ENCODE measurements around the gene PPARA.

DNA sequence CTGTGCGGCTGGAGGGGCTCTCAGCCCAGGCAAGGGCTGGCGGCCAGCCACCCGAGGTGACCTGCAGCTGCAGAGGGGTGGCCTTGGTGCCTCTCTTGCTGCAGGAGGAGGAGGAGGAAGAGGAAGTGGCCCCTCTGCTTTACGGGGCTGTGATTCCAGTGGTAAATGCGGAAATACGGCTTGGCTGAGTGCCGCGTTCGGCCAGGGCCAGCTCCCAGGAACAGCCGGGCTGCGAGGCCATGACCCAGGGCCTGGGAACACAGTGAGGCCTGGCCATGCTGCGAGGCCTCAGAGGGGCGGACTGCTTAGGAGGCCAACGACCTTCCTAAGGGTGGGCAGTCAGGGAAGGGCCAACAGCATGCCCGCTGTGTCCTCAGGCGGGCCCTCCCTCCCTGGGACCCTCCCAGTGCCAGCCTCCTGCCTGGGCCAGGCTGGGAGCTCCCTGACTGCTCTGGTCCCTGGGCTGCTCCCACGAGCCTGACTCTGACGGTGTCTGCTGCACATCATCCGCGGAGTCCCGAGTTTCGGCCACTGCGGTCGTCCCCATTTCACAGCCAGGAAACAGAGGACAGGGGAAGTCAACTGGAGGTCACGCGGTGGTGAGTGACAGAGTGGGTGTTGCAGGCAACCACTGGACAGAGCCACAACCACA lies 20.8 kb upstream of the PPARA start:
- TF ChIP-seq JUND (IDR thresholded peaks at IDR 0.05) (no peak), SMC3 (IDR thresholded peaks at IDR 0.05; ENCODE audit: low read depth, low read length) (no peak), YY1 (IDR thresholded peaks at IDR 0.05; ENCODE audit: low read depth) (no peak), RAD21 (IDR thresholded peaks at IDR 0.05; ENCODE audit: low read length) (no peak), NRF1 (IDR thresholded peaks at IDR 0.05; ENCODE audit: low read depth, low read length) (no peak), POLR2AphosphoS5 (IDR thresholded peaks at IDR 0.05; ENCODE audit: low read depth, low read length) (no peak), ELF1 (IDR thresholded peaks at IDR 0.05) (no peak), RFX5 (IDR thresholded peaks at IDR 0.05; ENCODE audit: low read length) (no peak)
- TF ChIP-seq, protein P1, sequence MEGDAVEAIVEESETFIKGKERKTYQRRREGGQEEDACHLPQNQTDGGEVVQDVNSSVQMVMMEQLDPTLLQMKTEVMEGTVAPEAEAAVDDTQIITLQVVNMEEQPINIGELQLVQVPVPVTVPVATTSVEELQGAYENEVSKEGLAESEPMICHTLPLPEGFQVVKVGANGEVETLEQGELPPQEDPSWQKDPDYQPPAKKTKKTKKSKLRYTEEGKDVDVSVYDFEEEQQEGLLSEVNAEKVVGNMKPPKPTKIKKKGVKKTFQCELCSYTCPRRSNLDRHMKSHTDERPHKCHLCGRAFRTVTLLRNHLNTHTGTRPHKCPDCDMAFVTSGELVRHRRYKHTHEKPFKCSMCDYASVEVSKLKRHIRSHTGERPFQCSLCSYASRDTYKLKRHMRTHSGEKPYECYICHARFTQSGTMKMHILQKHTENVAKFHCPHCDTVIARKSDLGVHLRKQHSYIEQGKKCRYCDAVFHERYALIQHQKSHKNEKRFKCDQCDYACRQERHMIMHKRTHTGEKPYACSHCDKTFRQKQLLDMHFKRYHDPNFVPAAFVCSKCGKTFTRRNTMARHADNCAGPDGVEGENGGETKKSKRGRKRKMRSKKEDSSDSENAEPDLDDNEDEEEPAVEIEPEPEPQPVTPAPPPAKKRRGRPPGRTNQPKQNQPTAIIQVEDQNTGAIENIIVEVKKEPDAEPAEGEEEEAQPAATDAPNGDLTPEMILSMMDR (IDR thresholded peaks at IDR 0.05) = no peak
- TF ChIP-seq, protein P2, sequence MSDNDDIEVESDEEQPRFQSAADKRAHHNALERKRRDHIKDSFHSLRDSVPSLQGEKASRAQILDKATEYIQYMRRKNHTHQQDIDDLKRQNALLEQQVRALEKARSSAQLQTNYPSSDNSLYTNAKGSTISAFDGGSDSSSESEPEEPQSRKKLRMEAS (IDR thresholded peaks at IDR 0.05; ENCODE audit: low read depth) = no peak
- TF ChIP-seq, protein P3, sequence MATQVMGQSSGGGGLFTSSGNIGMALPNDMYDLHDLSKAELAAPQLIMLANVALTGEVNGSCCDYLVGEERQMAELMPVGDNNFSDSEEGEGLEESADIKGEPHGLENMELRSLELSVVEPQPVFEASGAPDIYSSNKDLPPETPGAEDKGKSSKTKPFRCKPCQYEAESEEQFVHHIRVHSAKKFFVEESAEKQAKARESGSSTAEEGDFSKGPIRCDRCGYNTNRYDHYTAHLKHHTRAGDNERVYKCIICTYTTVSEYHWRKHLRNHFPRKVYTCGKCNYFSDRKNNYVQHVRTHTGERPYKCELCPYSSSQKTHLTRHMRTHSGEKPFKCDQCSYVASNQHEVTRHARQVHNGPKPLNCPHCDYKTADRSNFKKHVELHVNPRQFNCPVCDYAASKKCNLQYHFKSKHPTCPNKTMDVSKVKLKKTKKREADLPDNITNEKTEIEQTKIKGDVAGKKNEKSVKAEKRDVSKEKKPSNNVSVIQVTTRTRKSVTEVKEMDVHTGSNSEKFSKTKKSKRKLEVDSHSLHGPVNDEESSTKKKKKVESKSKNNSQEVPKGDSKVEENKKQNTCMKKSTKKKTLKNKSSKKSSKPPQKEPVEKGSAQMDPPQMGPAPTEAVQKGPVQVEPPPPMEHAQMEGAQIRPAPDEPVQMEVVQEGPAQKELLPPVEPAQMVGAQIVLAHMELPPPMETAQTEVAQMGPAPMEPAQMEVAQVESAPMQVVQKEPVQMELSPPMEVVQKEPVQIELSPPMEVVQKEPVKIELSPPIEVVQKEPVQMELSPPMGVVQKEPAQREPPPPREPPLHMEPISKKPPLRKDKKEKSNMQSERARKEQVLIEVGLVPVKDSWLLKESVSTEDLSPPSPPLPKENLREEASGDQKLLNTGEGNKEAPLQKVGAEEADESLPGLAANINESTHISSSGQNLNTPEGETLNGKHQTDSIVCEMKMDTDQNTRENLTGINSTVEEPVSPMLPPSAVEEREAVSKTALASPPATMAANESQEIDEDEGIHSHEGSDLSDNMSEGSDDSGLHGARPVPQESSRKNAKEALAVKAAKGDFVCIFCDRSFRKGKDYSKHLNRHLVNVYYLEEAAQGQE (IDR thresholded peaks at IDR 0.05; ENCODE audit: low read depth, low read length) = no peak
